Neuron (in vitro differentiated cells): Measurements from ENCODE around the gene SNX15.
"Not testable (repeated sequence)": the region's sequence is repeated elsewhere in the genome, so short reads cannot be mapped to it uniquely, and the experiment has no call there.

Experiments
- H2AFZ ChIP-seq: one replicate; pipeline ENCODE4 v1.6.1; 2013; ENCODE audit warnings: low read depth, mild to moderate bottlenecking, inconsistent platforms, low read length, moderate library complexity
- H3K27me3 ChIP-seq: one replicate; pipeline ENCODE4 v1.6.1; 2013; ENCODE audit warnings: low read length; ENCODE audit not compliant: insufficient read depth
- H3K36me3 ChIP-seq: one replicate; pipeline ENCODE4 v1.6.1; 2013; ENCODE audit warnings: low read length; ENCODE audit not compliant: insufficient read depth
- H3K4me1 ChIP-seq: one replicate; pipeline ENCODE4 v1.6.1; 2013; ENCODE audit warnings: low read length; ENCODE audit not compliant: insufficient read depth
- H3K4me3 ChIP-seq: 2 replicates; pipeline ENCODE4 v1.5.1; 2013; ENCODE audit warnings: mild to moderate bottlenecking, low read length, moderate library complexity
- H3K9me3 ChIP-seq: one replicate; pipeline ENCODE4 v1.6.1; 2013; ENCODE audit warnings: low read length

The SNX15 gene

GRCh38 chr11:65023502-65023901 is 3.7 kb upstream of the SNX15 start:
- peaks cover 21% of the 10 kb centered on the region for H3K36me3 ChIP-seq
- H2AFZ ChIP-seq, H3K9me3 ChIP-seq, H3K27me3 ChIP-seq, H3K4me3 ChIP-seq, H3K4me1 ChIP-seq: not testable (repeated sequence)

DNA sequence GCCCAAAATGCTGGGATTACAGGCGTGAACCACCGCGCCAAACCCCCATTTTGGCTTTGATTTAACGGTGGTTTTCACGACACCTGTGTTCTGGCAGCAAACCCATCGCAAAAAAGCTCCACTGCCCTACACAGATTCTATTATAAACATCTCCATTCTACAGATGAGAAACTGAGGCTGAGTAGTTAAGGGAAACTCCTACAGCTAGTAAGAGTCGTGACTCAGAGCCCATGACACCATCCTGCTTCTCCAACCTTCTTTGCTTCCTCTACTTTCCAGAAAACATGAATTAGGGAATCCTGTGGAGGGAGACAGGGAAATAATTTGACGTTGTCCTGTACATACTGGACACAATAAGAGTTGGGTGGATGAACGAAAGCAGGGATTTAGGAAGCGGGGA is 429 bp upstream of the SNX15 start:
- Histone ChIP-seq H2AFZ (peak overlapping the region; percentile 55), H3K27me3 (no peaks in the 10 kb centered on the region), H3K4me1 (peaks cover 6% of the 10 kb centered on the region), H3K9me3 (no peaks in the 10 kb centered on the region), H3K36me3 (peaks cover 2% of the 10 kb centered on the region), H3K4me3 (peak overlapping the region; percentile 77)

GRCh38 chr11:65032216-65032615 is 5.0 kb downstream of the SNX15 start:
- no peaks in the 10 kb centered on the region for H3K27me3 ChIP-seq
- peaks cover 6% of the 10 kb centered on the region for H3K4me1 ChIP-seq
- peaks cover 23% of the 10 kb centered on the region for H3K36me3 ChIP-seq
- H3K9me3 ChIP-seq: no peaks in the 10 kb centered on the region
- H2AFZ ChIP-seq: no peak overlapping the region
- H3K4me3 ChIP-seq: no peak overlapping the region

- H3K9me3 ChIP-seq: no peaks in the 10 kb centered on the region
- H2AFZ ChIP-seq: no peak overlapping the region
- no peaks in the 10 kb centered on the region for H3K4me1 ChIP-seq
- H3K36me3 ChIP-seq: peaks cover 27% of the 10 kb centered on the region
- H3K27me3 ChIP-seq: no peaks in the 10 kb centered on the region
- H3K4me3 ChIP-seq: no peak overlapping the region
These were observed 7.2 kb downstream of the SNX15 start for GRCh38 chr11:65034423-65034822.

- Histone ChIP-seq H2AFZ (no peak overlapping the region), H3K27me3 (no peaks in the 10 kb centered on the region), H3K36me3 (peaks cover 27% of the 10 kb centered on the region), H3K4me1 (no peaks in the 10 kb centered on the region), H3K9me3 (no peaks in the 10 kb centered on the region), H3K4me3 (no peak overlapping the region)
These were observed 8.3 kb downstream of the SNX15 start for GRCh38 chr11:65035579-65035978.

DNA sequence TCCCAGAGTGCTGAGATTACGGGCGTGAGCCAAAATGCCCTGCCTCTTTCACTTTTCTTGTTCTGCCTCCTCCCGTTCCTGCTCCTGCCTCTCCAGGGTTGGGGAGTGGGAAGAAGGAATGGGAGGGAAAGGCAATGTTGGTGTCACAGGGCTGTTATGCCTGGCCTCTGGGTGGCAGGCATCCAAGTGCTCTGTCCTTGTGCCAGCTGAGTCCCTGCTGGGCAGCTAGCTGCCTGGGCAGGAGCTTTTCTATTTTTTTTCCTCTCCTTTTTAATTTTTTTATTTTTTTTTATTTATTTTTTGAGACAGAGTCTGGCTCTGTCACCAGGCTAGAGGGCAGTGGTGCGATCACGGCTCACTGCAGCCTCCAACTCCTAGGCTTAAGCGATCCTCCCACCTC is 9.7 kb downstream of the SNX15 start:
- Histone ChIP-seq H3K4me1 (no peaks in the 10 kb centered on the region), H2AFZ (no peak overlapping the region), H3K27me3 (no peaks in the 10 kb centered on the region), H3K4me3 (no peak overlapping the region), H3K36me3 (peaks cover 25% of the 10 kb centered on the region), H3K9me3 (no peaks in the 10 kb centered on the region)

DNA sequence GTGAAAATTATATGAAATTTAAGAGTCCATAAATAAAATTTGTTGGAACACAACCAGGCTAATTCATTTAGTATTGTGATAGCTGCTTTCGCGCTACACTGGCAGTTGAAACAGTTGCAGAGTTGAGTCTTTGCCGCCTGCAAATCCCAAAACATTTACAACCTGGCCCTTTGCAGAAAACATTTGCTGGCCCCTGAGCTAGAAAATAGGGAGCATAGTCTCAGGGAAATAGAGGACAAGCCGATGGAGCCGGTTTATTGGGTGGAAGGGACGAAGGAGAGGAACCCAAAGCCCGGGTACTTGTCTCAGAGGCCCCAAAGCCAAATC is 13.2 kb downstream of the SNX15 start:
- H3K9me3 ChIP-seq: no peaks in the 10 kb centered on the region
- H3K4me1 ChIP-seq: peaks cover 4% of the 10 kb centered on the region
- H2AFZ ChIP-seq: peak overlapping the region; percentile 86
- no peaks in the 10 kb centered on the region for H3K27me3 ChIP-seq
- peak overlapping the region; percentile 85 for H3K4me3 ChIP-seq
- peaks cover 27% of the 10 kb centered on the region for H3K36me3 ChIP-seq

DNA sequence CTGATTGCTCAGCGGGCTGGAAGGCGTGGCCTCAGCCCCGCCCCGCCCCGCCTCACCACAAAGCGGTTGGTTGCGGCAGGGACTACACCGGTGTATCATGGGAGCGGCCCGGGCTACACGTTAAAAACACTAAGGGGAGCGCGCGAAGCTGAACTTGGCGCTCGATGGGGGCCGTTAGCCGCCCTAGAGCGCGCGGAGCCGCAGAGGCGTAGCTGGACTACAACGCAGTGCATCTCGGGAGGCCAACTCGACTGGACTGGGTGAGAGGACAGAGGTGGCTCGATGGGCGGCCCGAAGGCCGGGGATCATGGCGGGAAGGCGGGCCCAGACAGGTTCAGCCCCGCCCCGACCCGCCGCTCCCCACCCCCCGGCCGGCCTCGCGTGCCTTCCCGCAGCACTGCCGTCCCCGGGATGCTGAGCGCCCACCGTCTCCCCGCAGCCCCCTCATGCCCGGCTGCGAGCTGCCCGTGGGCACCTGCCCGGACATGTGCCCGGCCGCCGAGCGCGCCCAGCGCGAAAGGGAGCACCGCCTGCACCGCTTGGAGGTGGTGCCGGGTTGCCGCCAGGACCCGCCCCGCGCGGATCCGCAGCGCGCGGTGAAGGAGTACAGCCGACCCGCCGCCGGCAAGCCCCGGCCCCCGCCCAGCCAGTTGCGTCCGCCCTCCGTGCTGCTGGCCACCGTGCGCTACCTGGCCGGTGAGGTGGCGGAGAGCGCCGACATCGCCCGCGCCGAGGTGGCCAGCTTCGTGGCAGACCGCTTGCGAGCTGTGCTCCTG is 13.8 kb downstream of the SNX15 start, which contains the start of gene SAC3D1:
Gene SAC3D1, plus strand, starts transcription at position 364 of the 776 bp plus-strand sequence. Its CDS starts 83 bp downstream, at position 447.
- Histone ChIP-seq H3K4me1 (peaks cover 4% of the 10 kb centered on the region), H3K4me3 (peak within 1 kb of the TSS; percentile 85), H3K36me3 (peaks cover 25% of the 10 kb centered on the region), H2AFZ (peak within 1 kb of the TSS; percentile 86), H3K9me3 (no peaks in the 10 kb centered on the region), H3K27me3 (no peaks in the 10 kb centered on the region)

- H3K9me3 ChIP-seq: no peaks in the 10 kb centered on the region
- H3K4me3 ChIP-seq: peak overlapping the region; percentile 85
- H3K4me1 ChIP-seq: peaks cover 4% of the 10 kb centered on the region
- H3K27me3 ChIP-seq: no peaks in the 10 kb centered on the region
- H2AFZ ChIP-seq: no peak overlapping the region
- peaks cover 23% of the 10 kb centered on the region for H3K36me3 ChIP-seq
These were observed 15.7 kb downstream of the SNX15 start for GRCh38 chr11:65042891-65043290.

- Histone ChIP-seq H3K4me1 (peaks cover 4% of the 10 kb centered on the region), H3K36me3 (peaks cover 21% of the 10 kb centered on the region), H3K9me3 (no peaks in the 10 kb centered on the region), H3K27me3 (no peaks in the 10 kb centered on the region), H2AFZ (no peak overlapping the region), H3K4me3 (no peak overlapping the region)
These were observed 16.8 kb downstream of the SNX15 start for GRCh38 chr11:65043881-65044501.

GRCh38 chr11:65045061-65045460 is 17.8 kb downstream of the SNX15 start:
- Histone ChIP-seq H3K4me3 (no peak overlapping the region), H3K36me3 (peaks cover 21% of the 10 kb centered on the region)

DNA sequence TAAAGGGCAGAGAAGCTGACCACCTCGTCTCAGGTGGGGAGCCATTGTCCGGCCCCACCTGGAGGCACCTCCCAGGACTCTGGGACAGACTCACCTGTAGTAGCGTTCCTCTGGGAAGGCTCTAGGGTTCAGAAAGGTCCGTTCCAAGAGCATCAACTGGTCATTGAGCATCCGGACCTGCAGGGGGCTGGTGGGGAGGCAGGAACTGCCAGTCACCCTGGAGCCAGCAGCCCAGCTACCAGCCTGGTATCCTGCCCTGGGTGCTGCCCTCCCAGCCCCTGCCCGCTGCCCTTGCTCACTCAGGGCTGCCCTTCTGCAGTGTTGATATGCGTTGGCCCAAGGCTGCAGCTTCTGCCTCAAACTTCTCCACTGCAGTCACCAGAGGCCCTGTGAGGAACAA is 18.5 kb downstream of the SNX15 start:
- Histone ChIP-seq H2AFZ (no peak overlapping the region), H3K9me3 (no peaks in the 10 kb centered on the region), H3K4me1 (peaks cover 4% of the 10 kb centered on the region), H3K36me3 (peaks cover 21% of the 10 kb centered on the region), H3K4me3 (no peak overlapping the region), H3K27me3 (no peaks in the 10 kb centered on the region)

More at GRCh38 chr11:65045061-65045460, 17.8 kb downstream of the SNX15 start:
- no peaks in the 10 kb centered on the region for H3K27me3 ChIP-seq
- no peak overlapping the region for H2AFZ ChIP-seq
- H3K4me1 ChIP-seq: peaks cover 4% of the 10 kb centered on the region
- no peaks in the 10 kb centered on the region for H3K9me3 ChIP-seq

DNA sequence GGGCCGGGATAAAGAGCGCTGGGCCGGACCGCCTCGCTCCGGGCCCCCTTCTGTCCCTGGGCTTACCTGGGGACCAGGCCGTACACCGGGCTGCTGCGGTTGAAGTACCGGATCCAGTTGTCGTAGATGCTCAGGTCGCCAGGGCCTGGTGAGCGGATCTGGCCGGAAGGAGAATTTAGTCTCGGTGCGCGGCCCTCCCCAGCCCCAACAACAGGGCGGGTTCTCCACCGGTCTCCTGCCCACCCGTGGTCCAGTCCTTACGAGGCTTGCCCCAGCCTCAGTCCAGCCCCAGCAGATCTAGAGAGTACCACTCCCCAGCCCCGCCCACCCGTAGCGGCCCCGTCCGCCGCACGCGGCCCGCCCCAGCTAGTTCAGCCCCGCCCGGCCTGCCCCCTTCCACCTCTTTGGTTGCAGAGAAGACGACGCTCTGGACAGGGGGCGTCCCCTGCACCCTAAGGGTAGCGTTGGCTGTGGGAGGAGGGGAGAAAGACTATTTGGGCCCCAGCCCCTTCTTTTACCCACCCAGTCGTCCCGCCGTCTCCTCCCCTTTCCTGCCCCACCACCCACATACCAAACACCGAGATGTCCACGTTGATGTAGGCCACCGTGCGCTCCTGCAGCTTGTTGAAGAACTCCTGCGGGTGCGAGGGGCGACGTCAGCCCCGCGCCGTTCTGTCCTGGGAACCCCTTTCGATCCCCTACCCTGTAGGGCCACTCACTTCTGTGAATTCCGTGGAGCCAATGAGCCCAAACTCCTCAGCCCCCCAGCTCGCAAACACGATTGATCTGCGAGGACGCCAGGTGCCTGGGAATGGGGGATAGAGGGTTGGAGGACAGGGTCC is 20.6 kb downstream of the SNX15 start:
- peaks cover 21% of the 10 kb centered on the region for H3K36me3 ChIP-seq
- H3K9me3 ChIP-seq: no peaks in the 10 kb centered on the region
- peaks cover 3% of the 10 kb centered on the region for H3K27me3 ChIP-seq
- no peak overlapping the region for H3K4me3 ChIP-seq
- no peaks in the 10 kb centered on the region for H3K4me1 ChIP-seq
- no peak overlapping the region for H2AFZ ChIP-seq
